Osteocyte (in vitro differentiated cells): ENCODE measurements around the gene BIRC6. TPM values are rescaled to one million over a fixed set of nuclear protein-coding genes. Genes with fewer than 3 reads are reported as not detected.

Experiments used
- DNase-seq: peaks from one replicate; pipeline ENCODE4 v3.0.0; 2021; ENCODE audit warnings: mixed read lengths; ENCODE audit not compliant: unreplicated experiment; ENCODE audit errors: extremely low spot score
- H3K27ac Mint-ChIP-seq: one replicate; pipeline ENCODE4 v1.8.0; 2021; ENCODE audit warnings: mild to moderate bottlenecking, mixed read lengths; ENCODE audit not compliant: unreplicated experiment
- H3K27me3 Mint-ChIP-seq: one replicate; pipeline ENCODE4 v1.8.0; 2021; ENCODE audit warnings: mixed read lengths; ENCODE audit not compliant: unreplicated experiment
- H3K36me3 Mint-ChIP-seq: one replicate; pipeline ENCODE4 v1.8.0; 2021; ENCODE audit warnings: mixed read lengths; ENCODE audit not compliant: unreplicated experiment
- H3K4me1 Mint-ChIP-seq: one replicate; pipeline ENCODE4 v1.8.0; 2021; ENCODE audit warnings: mixed read lengths; ENCODE audit not compliant: unreplicated experiment
- H3K4me3 Mint-ChIP-seq: one replicate; pipeline ENCODE4 v1.8.0; 2021; ENCODE audit warnings: mild to moderate bottlenecking, moderate library complexity, mixed read lengths; ENCODE audit not compliant: unreplicated experiment
- H3K9me3 Mint-ChIP-seq: one replicate; pipeline ENCODE4 v1.8.0; 2021; ENCODE audit warnings: mixed read lengths; ENCODE audit not compliant: unreplicated experiment
- total RNA-seq: library from RNA; stranded (reverse); gene quantifications from 2 replicates; pipeline ENCODE4 v1.2.1, GENCODE V29; 2021
- TF ChIP-seq, protein P1 (sequence below): fragments of 200-600 bp; sonication (generic); IDR thresholded peaks from 2 replicates; pipeline ENCODE4 v1.5.0; 2021; ENCODE audit warnings: antibody characterized with exemption, mild to moderate bottlenecking, moderate library complexity

The BIRC6 gene
- total RNA-seq, 1 donor from 2014 or later = 98.8 TPM

DNA sequence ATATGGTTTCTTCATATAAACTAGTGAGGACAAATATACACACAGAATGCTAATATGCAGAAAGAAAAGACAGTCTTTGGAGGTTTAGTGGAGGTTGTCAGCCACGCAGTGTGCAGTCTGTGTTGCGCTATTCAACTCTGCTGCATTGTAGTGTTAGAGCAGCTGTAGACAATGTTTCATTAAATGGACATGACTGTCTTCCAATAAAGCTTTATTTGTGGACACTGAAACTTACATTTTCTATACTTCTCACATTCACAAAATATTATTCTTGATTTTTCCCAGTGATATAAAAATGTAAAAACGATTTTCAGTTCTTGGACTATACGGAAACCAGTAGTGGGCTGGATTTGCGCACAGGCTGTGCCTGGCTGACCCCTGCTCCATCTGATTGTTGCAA lies 284.4 kb downstream of the BIRC6 start:
- no peaks in the 10 kb centered on the region for H3K4me1 Mint-ChIP-seq
- no peak overlapping the region for H3K27ac Mint-ChIP-seq
- H3K27me3 Mint-ChIP-seq = no peaks in the 10 kb centered on the region
- H3K9me3 Mint-ChIP-seq = no peaks in the 10 kb centered on the region
- no peak overlapping the region for H3K4me3 Mint-ChIP-seq
- no peak for DNase-seq
- peaks cover 25% of the 10 kb centered on the region for H3K36me3 Mint-ChIP-seq
- TF ChIP-seq, protein P1, sequence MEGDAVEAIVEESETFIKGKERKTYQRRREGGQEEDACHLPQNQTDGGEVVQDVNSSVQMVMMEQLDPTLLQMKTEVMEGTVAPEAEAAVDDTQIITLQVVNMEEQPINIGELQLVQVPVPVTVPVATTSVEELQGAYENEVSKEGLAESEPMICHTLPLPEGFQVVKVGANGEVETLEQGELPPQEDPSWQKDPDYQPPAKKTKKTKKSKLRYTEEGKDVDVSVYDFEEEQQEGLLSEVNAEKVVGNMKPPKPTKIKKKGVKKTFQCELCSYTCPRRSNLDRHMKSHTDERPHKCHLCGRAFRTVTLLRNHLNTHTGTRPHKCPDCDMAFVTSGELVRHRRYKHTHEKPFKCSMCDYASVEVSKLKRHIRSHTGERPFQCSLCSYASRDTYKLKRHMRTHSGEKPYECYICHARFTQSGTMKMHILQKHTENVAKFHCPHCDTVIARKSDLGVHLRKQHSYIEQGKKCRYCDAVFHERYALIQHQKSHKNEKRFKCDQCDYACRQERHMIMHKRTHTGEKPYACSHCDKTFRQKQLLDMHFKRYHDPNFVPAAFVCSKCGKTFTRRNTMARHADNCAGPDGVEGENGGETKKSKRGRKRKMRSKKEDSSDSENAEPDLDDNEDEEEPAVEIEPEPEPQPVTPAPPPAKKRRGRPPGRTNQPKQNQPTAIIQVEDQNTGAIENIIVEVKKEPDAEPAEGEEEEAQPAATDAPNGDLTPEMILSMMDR = no peak

DNA sequence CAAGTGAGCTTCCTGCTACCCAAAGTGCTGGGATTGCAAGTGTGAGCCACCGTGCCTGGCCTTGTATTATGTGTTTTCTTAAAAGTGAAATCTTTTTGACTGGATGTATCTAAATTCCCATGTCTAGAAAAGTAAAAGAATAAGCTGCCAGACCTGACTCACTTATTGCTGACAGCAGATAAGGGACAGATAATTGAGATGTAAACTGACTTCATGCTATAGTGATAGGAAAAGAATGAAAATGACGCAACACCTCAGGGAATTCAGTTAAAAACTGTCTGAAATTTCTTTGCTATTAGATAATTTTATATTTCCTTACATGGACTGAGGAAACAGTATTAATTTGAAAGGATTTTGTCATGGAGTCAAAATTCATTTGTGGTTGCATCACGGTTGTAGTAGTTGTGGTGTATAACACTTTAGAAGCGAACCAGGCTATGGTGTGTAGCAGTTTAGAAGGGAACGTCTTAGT lies 290.4 kb downstream of the BIRC6 start:
- TF ChIP-seq, protein P1 = no peak
- Mint-ChIP-seq H3K27me3 (no peaks in the 10 kb centered on the region), H3K9me3 (no peaks in the 10 kb centered on the region), H3K4me3 (no peak overlapping the region), H3K36me3 (peaks cover 24% of the 10 kb centered on the region), H3K4me1 (no peaks in the 10 kb centered on the region), H3K27ac (no peak overlapping the region)
- no peak for DNase-seq

DNA sequence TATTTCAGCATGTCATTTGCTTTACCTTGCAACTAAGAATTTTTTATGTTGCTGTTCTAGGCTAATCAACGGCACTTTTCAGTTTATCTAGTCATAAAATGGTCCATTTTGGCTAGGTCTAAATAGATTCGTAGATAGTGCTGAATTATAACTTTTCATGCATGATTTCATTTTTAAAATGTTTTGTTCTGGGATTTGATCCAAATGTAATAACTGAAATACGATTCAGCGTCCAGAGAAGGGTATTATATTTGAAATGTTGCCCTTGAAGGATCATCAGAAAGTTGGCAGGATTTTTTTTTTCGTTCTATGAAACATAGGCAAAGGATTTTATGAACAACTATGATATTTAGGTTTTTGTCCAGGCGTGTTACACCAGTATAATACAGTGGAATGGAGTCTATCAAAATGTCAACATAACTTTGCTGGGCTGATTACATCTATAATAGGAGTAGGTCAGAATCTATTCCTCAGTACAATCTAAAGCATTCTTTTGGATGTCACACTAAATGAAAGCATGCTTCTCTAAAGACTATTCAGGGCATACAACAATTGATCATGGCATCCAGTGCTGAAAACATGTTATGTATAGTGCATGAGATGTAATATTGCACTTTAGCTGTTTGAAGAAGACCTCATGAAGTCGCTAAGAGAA lies 295.9 kb downstream of the BIRC6 start:
- peak overlapping the region; percentile 39 for H3K27ac Mint-ChIP-seq
- H3K4me3 Mint-ChIP-seq = no peak overlapping the region

DNA sequence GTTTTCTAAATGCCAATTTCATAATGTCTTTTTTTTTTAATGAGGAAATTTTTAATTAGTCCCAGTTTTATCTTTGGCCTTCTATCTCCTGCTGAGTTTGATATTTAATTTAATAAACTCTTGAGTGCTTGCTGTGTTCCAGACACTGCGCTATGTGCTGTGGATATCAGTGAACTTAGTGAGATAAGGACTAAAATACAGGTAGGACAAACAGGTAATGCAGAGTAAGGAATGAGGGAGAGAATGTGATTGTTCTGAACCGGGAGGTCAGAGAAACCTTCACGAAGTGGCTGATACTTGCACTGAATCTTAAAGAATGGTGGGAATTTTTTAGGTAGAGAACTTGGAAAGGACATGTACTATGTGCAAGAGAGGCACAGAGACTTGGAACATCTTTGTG lies 299.2 kb downstream of the BIRC6 start:
- Mint-ChIP-seq H3K36me3 (peaks cover 11% of the 10 kb centered on the region), H3K4me1 (peaks cover 7% of the 10 kb centered on the region), H3K4me3 (no peak overlapping the region), H3K9me3 (no peaks in the 10 kb centered on the region), H3K27ac (no peak overlapping the region), H3K27me3 (no peaks in the 10 kb centered on the region)
- DNase-seq = no peak
- TF ChIP-seq, protein P1 = no peak

More for the DNA sequence above, 295.9 kb downstream of the BIRC6 start:
- DNase-seq = no peak
- Mint-ChIP-seq H3K4me1 (peaks cover 7% of the 10 kb centered on the region), H3K36me3 (peaks cover 17% of the 10 kb centered on the region), H3K9me3 (no peaks in the 10 kb centered on the region), H3K27me3 (no peaks in the 10 kb centered on the region)
- TF ChIP-seq, protein P1 = no peak

GRCh38 chr2:32663864-32664263 lies 307.0 kb downstream of the BIRC6 start:
- DNase-seq = no peak
- Mint-ChIP-seq H3K27ac (no peak overlapping the region), H3K36me3 (peaks cover 20% of the 10 kb centered on the region), H3K4me3 (no peak overlapping the region), H3K4me1 (peaks cover 3% of the 10 kb centered on the region), H3K27me3 (no peaks in the 10 kb centered on the region), H3K9me3 (no peaks in the 10 kb centered on the region)
- TF ChIP-seq, protein P1 = no peak
